ENCODE measurements around the gene IL23A.

Gene IL23A

DNA sequence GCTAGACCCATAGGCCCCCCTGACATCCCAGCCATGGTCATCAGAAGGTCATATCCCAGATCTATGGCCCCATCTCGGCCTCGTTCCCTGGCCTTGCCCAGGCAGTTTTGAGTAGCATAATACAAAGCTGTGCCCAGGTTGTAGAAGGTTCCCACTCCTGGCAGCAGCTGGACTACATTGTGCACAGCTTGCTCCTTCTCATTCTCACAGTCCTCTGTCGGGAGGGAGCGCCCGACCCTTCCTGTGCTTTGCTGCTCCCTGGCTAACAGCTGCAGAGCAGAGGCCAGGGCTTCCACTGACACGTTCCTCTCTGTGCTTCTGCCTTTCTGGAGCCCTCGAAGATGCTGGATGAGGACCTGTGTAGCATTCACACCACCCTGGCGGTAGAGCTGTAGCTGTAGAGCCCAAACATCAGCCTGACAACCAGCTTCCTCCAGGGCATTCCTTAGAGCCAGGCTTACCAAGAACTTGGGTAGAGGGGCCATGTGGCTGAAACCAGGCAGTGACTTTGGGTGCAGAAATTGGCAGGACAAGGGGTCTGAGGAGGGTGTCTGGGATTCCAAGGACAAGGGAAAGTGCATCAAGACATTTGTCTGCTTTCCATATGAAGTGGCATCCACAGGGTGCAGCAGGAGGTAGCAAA, 22.9 kb downstream of the IL23A start:
- DNase-seq (ENCODE audit: low read depth in 2 of 2): no peak

GRCh38 chr12:56362130-56363059, 23.7 kb downstream of the IL23A start, which contains the start of gene APOF:
Gene APOF (minus strand): TSS chr12:56362857. CDS start chr12:56362745, 112 bp downstream.
- no peak for DNase-seq (ENCODE audit: low read depth in 2 of 2)

- no peak for DNase-seq (ENCODE audit: low read depth in 2 of 2)
Observed at GRCh38 chr12:56366948-56367347, 28.3 kb downstream of the IL23A start.

GRCh38 chr12:56373515-56373914, 34.8 kb downstream of the IL23A start:
- no peak for DNase-seq (ENCODE audit: low read depth in 2 of 2)

DNA sequence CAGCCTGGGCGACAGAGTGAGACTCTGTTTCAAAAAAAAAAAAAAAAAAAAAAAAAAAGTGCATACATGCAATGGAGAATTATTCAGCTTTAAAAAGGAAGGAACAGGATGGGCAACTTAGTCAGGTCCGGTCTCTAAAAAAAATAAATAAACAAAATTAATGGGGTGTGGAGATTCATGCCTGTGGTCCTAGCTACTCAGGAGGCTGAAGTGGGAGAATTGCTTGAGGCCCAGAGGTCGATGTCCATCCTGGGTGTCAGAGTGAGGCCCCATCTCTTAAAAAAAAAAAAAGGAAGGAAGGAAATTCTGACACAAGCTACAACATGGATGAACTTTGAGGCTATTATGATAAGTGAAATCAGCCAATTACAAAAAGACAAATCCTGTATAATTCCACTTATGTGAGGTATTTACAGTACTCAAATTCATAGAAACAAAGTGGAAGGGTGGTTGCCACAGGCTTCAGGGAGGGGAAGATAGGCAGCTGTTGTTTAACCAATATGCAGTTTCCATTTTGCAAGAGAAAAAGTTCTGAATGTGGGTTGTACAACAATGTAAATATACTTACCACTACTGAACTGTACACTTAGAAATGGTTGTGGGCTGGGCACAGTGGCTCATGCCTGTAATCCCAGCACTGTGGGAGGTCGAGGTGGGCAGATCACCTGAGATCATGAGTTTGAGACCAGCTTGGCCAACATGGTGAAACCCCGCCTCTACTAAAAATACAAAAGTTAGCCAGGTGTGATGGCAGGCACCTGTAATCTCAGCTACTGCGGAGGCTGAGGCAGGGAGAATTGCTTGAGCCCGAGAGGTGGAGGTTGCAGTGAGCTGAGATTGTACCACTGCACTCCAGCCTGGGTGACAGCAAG, 36.3 kb downstream of the IL23A start:
- DNase-seq (ENCODE audit: low read depth in 2 of 2): no peak

- no peak for DNase-seq (ENCODE audit: low read depth in 2 of 2)
Observed at GRCh38 chr12:56375598-56376434, 37.1 kb downstream of the IL23A start.

- no peak for DNase-seq (ENCODE audit: low read depth in 2 of 2)
Observed at GRCh38 chr12:56377310-56377988, 38.8 kb downstream of the IL23A start.

GRCh38 chr12:56377989-56378316, 39.3 kb downstream of the IL23A start:
- no peak for DNase-seq (ENCODE audit: low read depth in 2 of 2)

GRCh38 chr12:56382611-56383010, 43.9 kb downstream of the IL23A start:
- DNase-seq (ENCODE audit: low read depth in 2 of 2): no peak

DNA sequence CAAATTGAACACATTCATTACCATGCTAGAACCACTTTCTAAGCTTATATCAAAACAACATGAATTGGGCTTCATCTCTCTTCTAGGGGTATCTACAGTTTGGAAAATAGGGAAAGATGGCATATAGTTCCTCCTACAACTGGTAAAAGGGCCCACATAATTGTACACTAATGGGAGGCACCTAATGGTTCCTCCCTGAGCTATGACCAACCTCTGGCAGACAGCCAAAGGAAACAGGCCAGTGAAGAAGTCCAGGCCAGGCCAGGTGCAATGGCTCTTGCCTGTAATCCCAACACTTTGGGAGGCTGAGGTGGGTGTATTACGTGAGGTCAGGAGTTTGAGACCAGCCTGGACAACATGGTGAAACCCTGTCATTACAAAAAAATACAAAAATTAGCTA, 47.2 kb downstream of the IL23A start:
- no peak for DNase-seq (ENCODE audit: low read depth in 2 of 2)

GRCh38 chr12:56387152-56387736, 48.6 kb downstream of the IL23A start:
- DNase-seq (ENCODE audit: low read depth in 2 of 2): no peak

DNA sequence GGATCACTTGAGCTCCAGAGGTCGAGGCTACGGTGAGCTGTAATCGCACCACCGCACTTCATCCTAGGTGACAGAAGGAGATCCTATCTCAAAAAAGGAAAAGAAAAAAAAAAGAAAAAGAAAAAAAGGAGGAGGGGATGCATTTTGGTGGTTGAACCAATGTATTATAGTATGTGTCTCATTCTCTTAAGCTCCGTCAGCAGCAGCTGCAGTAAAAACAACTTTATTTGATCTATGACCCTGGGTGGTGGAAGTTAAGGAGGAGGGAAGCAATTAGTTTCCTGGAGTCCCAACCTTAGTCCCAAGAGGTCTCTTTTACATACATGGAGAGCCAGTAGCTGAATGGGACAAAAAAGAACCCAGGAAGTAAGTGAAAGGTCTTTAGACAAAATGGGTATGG, 50.7 kb downstream of the IL23A start:
- no peak for DNase-seq (ENCODE audit: low read depth in 2 of 2)

All from activated CD8-positive, alpha-beta memory T cell treated with anti-CD3 and anti-CD28 coated beads for 4 hours (primary cell).